ENCODE data around the gene GM2A. TPM values are rescaled to one million over a fixed set of nuclear protein-coding genes. Genes with fewer than 3 reads are reported as not detected.
A peak's percentile ranks its signal among the peaks of the same experiment; 100 is the strongest.
"Not testable (repeated sequence)": the region's sequence is repeated elsewhere in the genome, so short reads cannot be mapped to it uniquely, and the experiment has no call there.

Gene GM2A
- total RNA-seq, 4 donors from 2014 or later: 62.4 to 132 (median 89.7) TPM

DNA sequence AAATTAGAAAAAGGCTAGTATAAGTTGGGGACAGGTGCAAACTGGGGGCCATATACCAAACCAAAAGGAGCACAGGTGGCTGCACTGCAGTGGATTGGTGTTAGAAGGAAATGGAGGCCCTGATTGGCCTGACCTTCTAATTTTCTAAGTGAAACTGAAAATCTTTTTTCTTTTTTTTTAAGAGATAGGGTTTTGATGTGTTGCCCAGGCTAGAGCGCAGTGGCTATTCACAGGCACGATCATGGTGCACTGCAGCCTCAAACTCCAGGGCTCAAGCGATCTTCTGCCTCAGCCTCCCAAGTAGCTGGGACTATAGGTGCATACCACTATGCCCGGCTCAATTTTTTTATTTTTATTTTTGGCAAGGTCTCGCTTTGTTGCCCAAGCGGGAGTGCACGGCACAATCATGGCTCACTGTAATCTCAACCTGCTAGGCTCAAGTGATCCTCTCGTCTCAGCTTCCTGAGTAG lies 19.3 kb upstream of the GM2A start:
- Histone ChIP-seq H3K4me3 (no peak overlapping the region), H3K27ac (no peak overlapping the region), H3K27me3 (no peaks in the 10 kb centered on the region), H3K9me3 (no peaks in the 10 kb centered on the region), H3K36me3 (no peaks in the 10 kb centered on the region), H3K4me1 (peaks cover 0 to 25% (median 20%) of the 10 kb centered on the region in 3 donors)
- WGBS, 2 donors: 84 to 85% methylated on average over 7 to 8 of the region's 8 CpGs
- DNase-seq: no peak
- intact Hi-C loops (cut with DNase I): loop anchor here (10.0 kb wide), 1 partner anchor 109 kb away; no protein-coding TSS in a partner anchor
- TF ChIP-seq, protein P1, sequence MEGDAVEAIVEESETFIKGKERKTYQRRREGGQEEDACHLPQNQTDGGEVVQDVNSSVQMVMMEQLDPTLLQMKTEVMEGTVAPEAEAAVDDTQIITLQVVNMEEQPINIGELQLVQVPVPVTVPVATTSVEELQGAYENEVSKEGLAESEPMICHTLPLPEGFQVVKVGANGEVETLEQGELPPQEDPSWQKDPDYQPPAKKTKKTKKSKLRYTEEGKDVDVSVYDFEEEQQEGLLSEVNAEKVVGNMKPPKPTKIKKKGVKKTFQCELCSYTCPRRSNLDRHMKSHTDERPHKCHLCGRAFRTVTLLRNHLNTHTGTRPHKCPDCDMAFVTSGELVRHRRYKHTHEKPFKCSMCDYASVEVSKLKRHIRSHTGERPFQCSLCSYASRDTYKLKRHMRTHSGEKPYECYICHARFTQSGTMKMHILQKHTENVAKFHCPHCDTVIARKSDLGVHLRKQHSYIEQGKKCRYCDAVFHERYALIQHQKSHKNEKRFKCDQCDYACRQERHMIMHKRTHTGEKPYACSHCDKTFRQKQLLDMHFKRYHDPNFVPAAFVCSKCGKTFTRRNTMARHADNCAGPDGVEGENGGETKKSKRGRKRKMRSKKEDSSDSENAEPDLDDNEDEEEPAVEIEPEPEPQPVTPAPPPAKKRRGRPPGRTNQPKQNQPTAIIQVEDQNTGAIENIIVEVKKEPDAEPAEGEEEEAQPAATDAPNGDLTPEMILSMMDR (IDR thresholded peaks at IDR 0.05): no peak
- TF ChIP-seq POLR2A (IDR thresholded peaks at IDR 0.05): no peak

DNA sequence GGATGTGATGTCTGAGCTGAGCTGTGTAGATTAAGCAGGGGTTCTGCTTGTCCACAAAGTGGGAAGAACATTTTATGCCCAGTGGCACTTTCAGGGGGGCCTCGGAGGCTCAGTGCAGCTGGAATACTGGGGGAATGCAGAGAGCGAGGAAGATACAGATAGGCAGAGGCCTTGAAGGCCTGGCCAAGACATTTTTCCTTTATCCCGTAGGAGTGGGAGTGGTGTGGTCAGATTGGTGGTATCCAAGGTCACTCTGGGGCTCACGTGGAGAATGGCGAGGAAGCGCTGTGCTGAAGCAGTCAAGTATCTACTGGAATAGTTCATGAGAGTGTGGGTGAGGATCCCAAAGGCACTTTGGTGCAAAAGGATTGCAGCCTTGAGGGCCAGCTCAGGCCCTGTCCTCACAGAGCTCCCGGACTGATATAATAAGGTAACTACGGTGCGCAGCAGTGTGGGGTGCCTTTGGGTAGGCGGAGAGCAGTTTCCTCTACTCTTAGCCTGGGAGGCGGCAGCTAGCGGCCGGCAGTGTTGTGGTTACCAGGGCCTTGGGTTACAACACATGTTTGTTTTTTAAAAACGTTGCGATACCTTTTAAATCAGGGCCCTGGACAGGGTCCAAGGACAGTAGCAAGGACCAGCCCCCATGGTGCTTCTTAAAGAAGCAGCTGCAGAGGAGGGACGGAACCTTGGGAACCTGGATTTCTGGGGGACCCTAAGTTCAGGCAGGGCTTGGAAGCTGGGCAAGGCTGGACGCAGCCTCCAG lies 18.3 kb upstream of the GM2A start:
- no peak for DNase-seq
- no peaks in the 10 kb centered on the region for H3K9me3 ChIP-seq
- H3K4me3 ChIP-seq: peak overlapping the region in 1 of 4 donors; percentile 37
- no peaks in the 10 kb centered on the region for H3K36me3 ChIP-seq
- peaks cover 0 to 25% (median 19%) of the 10 kb centered on the region in 3 donors for H3K4me1 ChIP-seq
- H3K27me3 ChIP-seq: no peaks in the 10 kb centered on the region
- intact Hi-C loops (cut with DNase I): loop anchor here (10.0 kb wide), 1 partner anchor 110 kb away; no protein-coding TSS in a partner anchor
- 55 to 65% methylated on average over 13 to 15 of the region's 17 CpGs for whole genome bisulfite sequencing, 2 donors
- TF ChIP-seq, protein P1 (IDR thresholded peaks at IDR 0.05): no peak
- TF ChIP-seq POLR2A (IDR thresholded peaks at IDR 0.05): no peak
- peak overlapping the region; percentile 26 to 78 (median 61) for H3K27ac ChIP-seq

DNA sequence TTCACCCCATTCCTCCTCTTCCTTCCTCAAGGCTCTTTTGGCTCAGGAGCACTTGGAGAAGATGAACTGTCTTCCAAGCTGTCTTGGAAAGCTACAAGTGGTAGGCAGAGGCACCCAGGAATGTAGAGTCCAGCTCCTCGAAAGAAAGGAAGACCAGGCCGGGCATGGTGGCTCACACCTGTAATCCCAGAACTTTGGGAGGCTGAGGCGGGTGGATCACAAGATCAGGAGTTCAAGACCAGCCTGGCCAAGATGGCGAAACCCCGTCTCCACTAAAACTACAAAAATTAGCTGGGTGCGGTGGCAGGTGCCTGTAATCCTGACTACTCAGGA lies 17.8 kb upstream of the GM2A start:
- not testable (repeated sequence) for H3K27me3 ChIP-seq, DNase-seq, H3K36me3 ChIP-seq, H3K9me3 ChIP-seq
- H3K27ac ChIP-seq: peak overlapping the region in 3 of 4 donors; percentile 45 to 78 (median 77)
- H3K4me1 ChIP-seq: peaks cover 0 to 19% (median 13%) of the 10 kb centered on the region in 3 donors
- 93 to 100% methylated on average over 1 to 3 of the region's 6 CpGs for WGBS, 2 donors
- intact Hi-C loops (cut with DNase I): loop anchor here (10.0 kb wide), 1 partner anchor 110 kb away; no protein-coding TSS in a partner anchor
- H3K4me3 ChIP-seq: peak overlapping the region in 1 of 4 donors; percentile 37

DNA sequence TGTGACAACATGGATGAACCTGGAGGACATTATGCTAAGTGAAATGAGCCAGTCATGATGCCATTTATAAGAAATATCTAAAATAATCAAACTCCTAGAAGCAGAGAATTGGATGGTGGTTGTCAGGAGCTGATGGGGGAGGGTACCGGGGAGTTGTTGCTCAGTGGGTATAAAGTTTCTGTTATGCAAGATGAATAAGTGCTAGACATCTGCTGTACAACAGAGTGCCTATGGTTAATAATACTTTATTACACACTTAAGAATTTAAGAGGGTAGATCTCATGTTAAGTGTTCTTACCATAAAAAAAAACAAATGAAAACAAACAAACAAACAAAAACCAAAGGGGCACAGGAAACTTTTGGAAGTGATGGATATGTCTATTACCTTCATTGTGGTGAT lies 16.1 kb upstream of the GM2A start:
- no peak for TF ChIP-seq POLR2A (IDR thresholded peaks at IDR 0.05)
- TF ChIP-seq, protein P1 (IDR thresholded peaks at IDR 0.05): no peak
- Histone ChIP-seq H3K27me3 (no peaks in the 10 kb centered on the region), H3K4me3 (no peak overlapping the region), H3K4me1 (peaks cover 0 to 19% (median 12%) of the 10 kb centered on the region in 3 donors), H3K27ac (no peak overlapping the region), H3K36me3 (no peaks in the 10 kb centered on the region), H3K9me3 (no peaks in the 10 kb centered on the region)
- intact Hi-C loops (cut with DNase I): loop anchor here (10.0 kb wide), 1 partner anchor 112 kb away; no protein-coding TSS in a partner anchor
- DNase-seq: no peak
- WGBS, 2 donors: 81 to 100% methylated on average over 1 of the region's 1 CpG

DNA sequence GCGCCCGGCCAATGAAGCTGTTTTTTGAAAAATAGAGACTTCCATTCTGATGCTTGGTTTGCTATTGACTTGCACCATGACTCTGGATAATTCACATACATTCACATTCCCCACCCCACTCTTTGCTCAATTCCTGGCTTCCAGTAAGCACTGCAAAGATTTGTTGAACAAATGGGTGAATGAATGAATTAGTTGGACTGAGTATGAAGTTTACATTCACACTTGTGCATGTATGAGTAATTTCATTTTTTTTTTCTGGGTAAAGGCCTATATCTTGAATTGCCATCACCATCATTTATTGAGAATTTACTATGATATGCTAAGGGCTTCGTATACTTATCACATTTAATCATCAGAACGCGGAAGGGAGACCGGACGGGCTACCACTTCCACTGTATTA lies 15.3 kb upstream of the GM2A start:
- no peak for DNase-seq
- no peak for TF ChIP-seq POLR2A (IDR thresholded peaks at IDR 0.05)
- TF ChIP-seq, protein P1 (IDR thresholded peaks at IDR 0.05): no peak
- intact Hi-C loops (cut with DNase I): loop anchor here (10.0 kb wide), 1 partner anchor 113 kb away; no protein-coding TSS in a partner anchor
- Histone ChIP-seq H3K27ac (peak overlapping the region in 3 of 4 donors; percentile 68 to 79 (median 70)), H3K9me3 (no peaks in the 10 kb centered on the region), H3K36me3 (no peaks in the 10 kb centered on the region), H3K4me3 (peak overlapping the region in 1 of 4 donors; percentile 52), H3K27me3 (no peaks in the 10 kb centered on the region), H3K4me1 (peaks cover 0 to 19% (median 12%) of the 10 kb centered on the region in 3 donors)
- 80 to 95% methylated on average over 7 of the region's 7 CpGs for WGBS, 2 donors

All from esophagus squamous epithelium (tissue), 5 donors.